HFF-Myc (cell line): ENCODE results near the gene ANGEL2.

ENCODE experiments used
- DNase-seq: peaks from one replicate; pipeline ENCODE4 v3.0.0-alpha.2; 2011; ENCODE audit warnings: low read depth; ENCODE audit errors: extremely low read depth
- H3K4me3 ChIP-seq: replicated peaks from 2 replicates; pipeline ENCODE4 v1.5.1; 2011; ENCODE audit warnings: low read depth, mild to moderate bottlenecking, control low read depth, low read length
- CTCF ChIP-seq: IDR thresholded peaks from 2 replicates; pipeline ENCODE4 v1.5.1; 2012; ENCODE audit warnings: mild to moderate bottlenecking, low read depth, low read length, control low read depth; ENCODE audit errors: missing control alignments

Gene ANGEL2

GRCh38 chr1:212987702-212988322, 27.9 kb downstream of the ANGEL2 start:
- TF ChIP-seq CTCF = no peak
- H3K4me3 ChIP-seq = no peak overlapping the region
- no peak for DNase-seq

- no peak for TF ChIP-seq CTCF
- H3K4me3 ChIP-seq = no peak overlapping the region
- DNase-seq = no peak
Measured at GRCh38 chr1:212986551-212986950, 29.1 kb downstream of the ANGEL2 start.

- TF ChIP-seq CTCF = no peak
- no peak overlapping the region for H3K4me3 ChIP-seq
- no peak for DNase-seq
Measured at GRCh38 chr1:212984522-212985291, 31.0 kb downstream of the ANGEL2 start.

GRCh38 chr1:212983482-212983881, 32.2 kb downstream of the ANGEL2 start:
- H3K4me3 ChIP-seq = no peak overlapping the region
- DNase-seq = no peak
- no peak for TF ChIP-seq CTCF

GRCh38 chr1:212982430-212983152, 33.1 kb downstream of the ANGEL2 start:
- no peak for TF ChIP-seq CTCF
- no peak overlapping the region for H3K4me3 ChIP-seq
- no peak for DNase-seq

GRCh38 chr1:212981571-212982328, 33.9 kb downstream of the ANGEL2 start:
- H3K4me3 ChIP-seq = no peak overlapping the region

More at GRCh38 chr1:212981571-212982328, 33.9 kb downstream of the ANGEL2 start:
- no peak for TF ChIP-seq CTCF
- DNase-seq = no peak
